ENCODE measurements around the gene HOXC13.

Gene HOXC13

DNA sequence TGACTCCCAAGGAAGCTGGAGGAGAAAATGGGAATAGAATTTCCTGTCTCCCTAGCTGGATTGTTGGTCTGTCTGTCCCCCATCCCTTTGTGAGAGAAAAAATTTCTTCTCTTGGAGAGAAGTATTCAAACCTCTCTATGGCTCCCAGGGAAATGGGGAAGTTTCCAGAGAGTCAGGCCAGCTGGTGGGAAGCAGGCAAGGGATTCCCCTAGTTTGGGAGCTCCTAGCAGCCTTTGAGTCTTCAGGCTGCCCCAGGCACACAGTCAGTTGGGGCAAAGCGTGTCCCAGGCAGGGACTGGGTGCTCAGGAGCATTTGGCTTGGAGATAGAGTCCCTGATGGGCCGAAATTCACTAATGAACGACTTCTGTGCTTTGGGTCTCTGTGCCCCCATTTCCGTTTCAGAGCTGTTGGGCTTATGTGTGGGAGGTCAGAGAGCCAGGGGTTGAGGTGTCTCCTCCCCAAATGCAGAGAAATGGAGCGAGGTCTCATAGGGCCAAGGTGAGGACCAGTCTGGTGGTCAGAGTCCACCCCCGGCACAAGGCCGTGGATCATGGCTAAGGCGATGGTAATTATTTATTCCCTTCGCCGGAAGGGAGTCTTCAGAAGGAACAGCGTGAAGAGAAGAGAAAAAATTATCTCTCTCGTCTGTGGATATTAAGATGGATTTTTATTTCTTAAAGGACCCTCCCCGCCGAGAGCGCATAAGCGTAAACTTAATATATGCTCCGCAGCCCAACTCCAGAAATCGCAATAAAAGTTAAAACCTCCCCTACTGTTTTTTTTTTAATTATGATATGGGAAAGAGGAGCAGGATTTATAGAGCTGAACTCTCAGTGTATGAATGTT lies 54.8 kb downstream of the HOXC13 start:
- TF ChIP-seq, protein P1, sequence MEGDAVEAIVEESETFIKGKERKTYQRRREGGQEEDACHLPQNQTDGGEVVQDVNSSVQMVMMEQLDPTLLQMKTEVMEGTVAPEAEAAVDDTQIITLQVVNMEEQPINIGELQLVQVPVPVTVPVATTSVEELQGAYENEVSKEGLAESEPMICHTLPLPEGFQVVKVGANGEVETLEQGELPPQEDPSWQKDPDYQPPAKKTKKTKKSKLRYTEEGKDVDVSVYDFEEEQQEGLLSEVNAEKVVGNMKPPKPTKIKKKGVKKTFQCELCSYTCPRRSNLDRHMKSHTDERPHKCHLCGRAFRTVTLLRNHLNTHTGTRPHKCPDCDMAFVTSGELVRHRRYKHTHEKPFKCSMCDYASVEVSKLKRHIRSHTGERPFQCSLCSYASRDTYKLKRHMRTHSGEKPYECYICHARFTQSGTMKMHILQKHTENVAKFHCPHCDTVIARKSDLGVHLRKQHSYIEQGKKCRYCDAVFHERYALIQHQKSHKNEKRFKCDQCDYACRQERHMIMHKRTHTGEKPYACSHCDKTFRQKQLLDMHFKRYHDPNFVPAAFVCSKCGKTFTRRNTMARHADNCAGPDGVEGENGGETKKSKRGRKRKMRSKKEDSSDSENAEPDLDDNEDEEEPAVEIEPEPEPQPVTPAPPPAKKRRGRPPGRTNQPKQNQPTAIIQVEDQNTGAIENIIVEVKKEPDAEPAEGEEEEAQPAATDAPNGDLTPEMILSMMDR (IDR thresholded peaks at IDR 0.05) = no peak
- DNase-seq = no peak
- Histone ChIP-seq H3K36me3 (no peaks in the 10 kb centered on the region), H3K27ac (peak overlapping the region; percentile 93 to 98), H3K4me1 (peaks cover 8 to 76% (median 62%) of the 10 kb centered on the region in 4 donors), H3K4me3 (peak overlapping the region; percentile 64 to 76), H3K27me3 (no peaks in the 10 kb centered on the region), H3K9me3 (no peaks in the 10 kb centered on the region)
- intact Hi-C loops (cut with DNase I; ENCODE audit: low total_unique reads) = no loop called here

DNA sequence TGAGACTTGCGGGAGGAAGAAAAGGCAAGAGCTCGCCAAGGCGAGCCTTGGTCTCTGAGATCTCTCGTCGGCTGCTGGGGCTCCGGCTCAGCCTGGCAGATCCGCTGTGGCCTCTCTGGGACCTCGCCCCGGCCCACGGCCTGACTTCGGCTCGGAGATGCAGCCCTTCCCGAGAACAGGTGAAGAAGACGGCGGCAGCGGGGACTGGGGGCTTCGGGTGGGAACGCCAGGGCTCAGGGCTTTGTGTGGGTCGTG lies 55.3 kb downstream of the HOXC13 start:
- H3K4me1 ChIP-seq = peaks cover 5 to 76% (median 58%) of the 10 kb centered on the region in 4 donors
- peak overlapping the region; percentile 93 to 98 for H3K27ac ChIP-seq
- H3K4me3 ChIP-seq = peak overlapping the region; percentile 64 to 76
- H3K36me3 ChIP-seq = no peaks in the 10 kb centered on the region
- DNase-seq = no peak
- TF ChIP-seq, protein P1 (IDR thresholded peaks at IDR 0.05) = no peak
- no peaks in the 10 kb centered on the region for H3K27me3 ChIP-seq
- intact Hi-C loops (cut with DNase I; ENCODE audit: low total_unique reads) = no loop called here
- no peaks in the 10 kb centered on the region for H3K9me3 ChIP-seq

DNA sequence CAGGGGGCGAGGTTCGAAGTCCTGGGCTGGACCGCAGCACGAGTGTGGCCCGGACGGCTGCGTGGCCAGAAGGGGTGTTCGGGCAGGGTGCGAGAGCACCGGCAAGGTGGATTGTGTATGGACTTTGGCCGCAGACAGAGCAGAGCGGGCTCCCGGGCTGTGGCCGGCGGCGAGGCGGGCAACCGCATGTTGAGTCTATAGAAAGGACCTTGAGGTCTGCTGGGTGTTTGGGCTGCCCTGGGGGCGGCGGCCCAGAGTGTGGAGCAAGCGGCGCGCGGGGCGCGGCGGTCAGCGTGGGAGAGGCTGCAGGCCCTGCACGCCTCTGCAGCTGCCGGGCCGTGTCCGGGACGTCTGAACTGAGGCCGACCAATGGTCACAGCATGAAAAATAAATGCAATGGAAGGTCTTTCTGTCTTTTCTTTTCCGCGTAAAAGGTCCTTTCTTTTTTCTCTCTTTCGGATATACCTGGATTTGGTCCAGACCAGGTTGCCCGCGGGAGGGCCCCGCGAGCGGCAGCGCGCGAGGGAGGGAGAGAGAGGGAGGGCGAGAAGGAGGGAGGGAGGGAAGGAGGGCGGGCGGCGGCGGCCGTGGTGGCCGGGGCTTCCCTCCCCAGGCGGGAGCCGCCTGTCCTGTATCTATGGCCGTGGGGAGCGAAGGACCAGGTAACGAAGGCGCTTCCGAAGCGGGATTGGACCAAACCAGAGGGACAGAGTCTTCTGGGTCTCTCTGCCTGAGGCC lies 55.8 kb downstream of the HOXC13 start:
- no peaks in the 10 kb centered on the region for H3K36me3 ChIP-seq
- peak overlapping the region; percentile 64 to 76 for H3K4me3 ChIP-seq
- no peak for DNase-seq
- TF ChIP-seq, protein P1 (IDR thresholded peaks at IDR 0.05) = no peak
- peaks cover 4 to 74% (median 56%) of the 10 kb centered on the region in 4 donors for H3K4me1 ChIP-seq
- intact Hi-C loops (cut with DNase I; ENCODE audit: low total_unique reads) = no loop called here
- H3K9me3 ChIP-seq = no peaks in the 10 kb centered on the region
- peak overlapping the region; percentile 93 to 98 for H3K27ac ChIP-seq
- H3K27me3 ChIP-seq = no peaks in the 10 kb centered on the region

DNA sequence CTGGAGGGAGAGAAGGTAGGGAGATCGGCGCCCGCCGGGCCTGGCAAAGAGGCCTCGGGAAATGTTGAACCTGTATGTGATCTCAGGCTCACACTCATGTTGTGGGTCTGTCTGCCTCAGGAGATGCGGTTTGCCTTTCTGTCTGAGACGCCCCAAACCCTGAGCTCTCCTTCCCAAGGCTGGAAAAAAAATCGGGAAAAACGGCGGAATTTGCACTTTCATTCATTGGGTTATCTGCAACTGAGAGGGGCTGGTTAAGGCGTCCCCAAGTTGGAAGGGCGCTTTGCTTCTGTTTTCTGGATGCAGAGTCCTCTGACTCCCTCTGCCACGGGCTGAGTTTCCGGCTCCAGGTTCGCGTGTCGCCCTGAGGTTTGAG lies 56.4 kb downstream of the HOXC13 start:
- H3K4me3 ChIP-seq = peak overlapping the region; percentile 64 to 76
- TF ChIP-seq, protein P1 (IDR thresholded peaks at IDR 0.05) = no peak

DNA sequence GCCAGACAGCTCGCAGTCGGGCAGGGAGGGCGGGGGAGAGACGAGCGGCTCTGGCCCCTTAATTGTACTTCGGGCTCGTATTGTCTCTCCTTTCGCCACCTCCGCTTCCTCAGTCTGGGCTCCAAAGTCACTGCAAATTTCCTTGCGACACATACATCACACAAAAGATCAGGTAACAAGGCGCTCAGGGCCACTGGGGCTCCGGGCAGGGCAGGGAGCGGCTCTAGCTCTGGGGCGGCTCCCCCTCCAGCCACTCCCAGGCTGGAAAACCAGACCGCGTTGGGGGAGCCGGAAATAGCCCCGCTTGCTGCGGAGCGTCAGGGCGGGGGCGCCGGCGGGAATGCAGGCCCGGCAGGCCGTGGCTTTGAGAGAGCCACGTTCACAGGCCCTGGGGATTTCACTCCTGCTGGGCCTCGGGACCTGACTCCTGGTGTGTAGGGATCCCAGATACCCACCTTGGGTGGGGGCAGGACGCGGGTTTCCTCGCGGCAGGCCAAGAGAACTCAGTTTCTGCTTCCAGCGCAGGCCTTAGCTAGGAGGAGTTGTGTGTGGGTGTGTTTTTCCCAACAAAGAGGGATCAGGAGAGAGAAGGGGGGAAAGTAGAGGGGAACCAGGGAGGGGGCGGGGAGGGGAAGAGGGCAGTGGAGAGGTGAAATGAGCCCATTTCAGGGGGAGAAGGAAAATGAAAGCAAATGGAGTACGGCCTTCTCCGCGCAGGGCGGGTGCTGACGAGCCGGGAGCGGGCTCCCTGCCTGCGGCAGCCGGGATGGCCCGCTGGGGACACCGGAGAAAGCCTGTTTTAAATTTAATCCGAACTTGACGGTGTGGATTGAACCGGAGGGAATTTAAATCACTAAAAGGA lies 57.0 kb downstream of the HOXC13 start:
- TF ChIP-seq, protein P1 (IDR thresholded peaks at IDR 0.05) = no peak
- H3K9me3 ChIP-seq = no peaks in the 10 kb centered on the region
- H3K4me3 ChIP-seq = peak overlapping the region; percentile 64 to 76
- H3K27ac ChIP-seq = peak overlapping the region; percentile 93 to 98
- peaks cover 4 to 64% (median 52%) of the 10 kb centered on the region in 4 donors for H3K4me1 ChIP-seq
- peak; percentile 76 to 90 for DNase-seq
- intact Hi-C loops (cut with DNase I; ENCODE audit: low total_unique reads) = no loop called here
- H3K36me3 ChIP-seq = no peaks in the 10 kb centered on the region
- no peaks in the 10 kb centered on the region for H3K27me3 ChIP-seq

More for the DNA sequence above, 56.4 kb downstream of the HOXC13 start:
- no peak for DNase-seq
- Histone ChIP-seq H3K27ac (peak overlapping the region; percentile 93 to 98), H3K27me3 (no peaks in the 10 kb centered on the region), H3K36me3 (no peaks in the 10 kb centered on the region), H3K4me1 (peaks cover 4 to 68% (median 52%) of the 10 kb centered on the region in 4 donors), H3K9me3 (no peaks in the 10 kb centered on the region)
- intact Hi-C loops (cut with DNase I; ENCODE audit: low total_unique reads) = no loop called here

Measured in tibial artery (tissue), 4 donors.